ENCODE measurements around the gene SPAG9.

SPAG9 gene

GRCh38 chr17:51035431-51035830, 85.2 kb downstream of the SPAG9 start:
- no peak for DNase-seq

DNA sequence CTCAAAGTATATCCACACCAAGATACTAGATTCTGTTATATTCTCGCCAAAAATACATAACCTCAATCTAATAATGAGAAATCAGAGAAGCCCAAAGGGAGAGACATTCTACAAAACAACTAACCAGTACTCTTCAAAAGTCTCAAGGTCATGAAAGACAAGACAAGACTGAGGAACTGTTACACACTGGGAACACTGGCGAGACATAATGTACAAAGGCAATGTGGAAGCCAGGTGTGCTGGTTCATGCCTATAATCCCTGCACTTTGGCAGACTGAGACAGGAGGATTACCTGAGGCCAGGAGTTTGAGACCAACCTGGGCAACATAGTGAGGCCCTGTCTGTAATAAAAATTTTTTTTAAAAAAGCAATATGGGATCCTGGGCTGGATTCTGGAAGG, 85.9 kb downstream of the SPAG9 start:
- DNase-seq = no peak

DNA sequence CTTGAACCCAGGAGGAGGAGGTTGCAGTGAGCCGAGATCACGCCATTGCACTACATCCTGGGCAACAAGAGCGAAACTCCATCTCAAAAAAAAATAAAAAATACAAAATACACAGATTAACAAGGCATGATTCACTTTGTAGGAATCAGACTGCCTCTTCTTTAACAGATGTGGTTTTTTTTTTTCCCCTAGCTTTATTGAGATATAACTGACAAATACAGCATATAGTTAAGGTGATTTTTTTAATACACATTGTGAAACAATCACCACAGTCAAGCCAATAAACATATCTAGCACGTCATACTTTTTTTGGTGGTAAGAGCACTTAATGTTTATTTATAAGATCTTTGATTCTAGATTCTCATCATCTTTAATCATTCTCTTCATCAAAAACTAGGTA, 87.8 kb downstream of the SPAG9 start:
- no peak for DNase-seq

- DNase-seq = no peak
These were observed 90.9 kb downstream of the SPAG9 start for GRCh38 chr17:51029568-51030463.

DNA sequence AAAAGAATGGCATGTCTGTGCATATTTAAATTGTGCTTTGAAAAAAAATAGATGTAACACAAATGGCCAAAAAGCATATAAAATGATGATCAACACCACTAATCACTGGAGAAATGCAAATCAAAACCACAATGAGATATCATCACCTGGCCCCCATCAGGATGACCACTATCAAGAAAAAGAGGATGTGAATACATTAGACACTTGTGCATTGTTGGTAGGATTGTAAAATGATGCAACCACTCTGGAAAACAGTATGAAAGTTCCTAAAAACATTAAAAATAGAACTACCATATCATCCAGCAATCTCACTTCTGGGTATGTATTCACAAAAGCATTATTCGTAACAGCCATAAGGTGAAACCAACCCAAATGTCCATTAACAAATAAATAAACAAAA, 91.5 kb downstream of the SPAG9 start:
- DNase-seq = no peak

DNA sequence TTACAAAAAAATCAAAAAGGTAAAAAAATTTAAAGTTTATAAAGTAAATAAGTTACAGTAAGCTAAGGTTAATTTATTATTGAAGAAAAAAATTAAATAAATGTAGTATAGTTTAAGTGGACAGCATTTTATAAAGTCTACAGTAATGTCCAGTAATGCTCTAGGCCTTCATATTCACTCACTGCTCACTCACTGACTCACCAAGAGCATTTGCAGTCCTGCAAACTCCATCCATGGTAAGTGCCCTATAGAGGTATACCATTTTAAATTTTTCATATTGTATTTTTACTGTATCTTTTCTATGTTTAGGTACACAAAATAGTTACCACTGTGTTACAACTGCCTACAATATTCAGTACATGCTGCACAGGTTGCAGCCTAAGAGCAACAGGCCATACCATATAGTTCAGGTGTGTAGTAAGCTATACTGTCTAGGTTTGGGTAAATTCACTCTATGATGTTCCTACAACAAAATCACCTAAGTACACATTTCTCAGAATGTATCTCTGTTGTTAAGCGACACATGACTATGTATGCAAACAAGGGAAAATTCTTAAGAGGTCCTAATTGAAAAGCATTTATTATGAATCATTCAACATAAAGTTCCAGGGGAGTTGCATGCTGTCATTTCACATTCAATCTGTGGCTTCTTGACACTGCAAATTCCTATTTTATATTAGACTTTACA, 92.3 kb downstream of the SPAG9 start:
- DNase-seq = no peak

- no peak for DNase-seq
These were observed 102.1 kb downstream of the SPAG9 start for GRCh38 chr17:51018541-51018940.

DNA sequence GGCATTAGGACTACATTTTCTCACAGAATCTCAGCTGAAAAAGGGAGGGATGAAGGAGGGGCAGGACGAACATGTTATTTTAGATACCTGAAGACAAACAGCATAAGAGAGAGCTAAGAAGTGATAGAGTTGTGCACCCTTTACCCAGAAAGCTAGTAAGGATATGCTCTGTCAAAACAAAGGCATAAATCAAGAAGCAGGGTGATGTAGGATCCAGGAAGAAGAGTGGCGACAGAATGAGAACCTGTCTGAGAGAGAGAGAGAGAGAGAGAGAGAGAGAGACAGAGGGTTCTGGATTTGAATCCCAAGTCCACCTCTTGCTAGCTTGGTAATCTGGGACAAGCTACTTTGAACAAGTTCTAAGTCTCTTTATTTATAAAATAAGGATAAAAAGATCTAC, 103.4 kb downstream of the SPAG9 start:
- no peak for DNase-seq

DNA sequence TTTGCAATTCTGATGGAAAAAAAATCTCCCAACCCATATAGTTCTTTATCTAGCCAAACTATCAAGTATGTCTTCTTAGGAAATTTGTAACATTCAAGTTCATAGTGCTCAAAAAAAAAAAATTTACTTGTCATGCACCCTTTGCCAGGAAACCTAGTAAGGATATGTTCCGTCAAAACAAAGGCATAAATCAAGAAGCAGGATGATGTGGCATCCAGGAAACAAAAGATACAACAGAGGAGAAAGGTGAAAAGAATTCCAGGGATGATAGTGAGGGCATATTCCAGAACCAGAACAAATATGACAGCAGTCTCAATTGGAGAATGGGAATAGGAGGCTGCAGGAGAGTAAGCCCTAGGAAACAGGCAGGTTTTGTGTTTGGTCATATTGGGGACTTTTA, 104.6 kb downstream of the SPAG9 start:
- no peak for DNase-seq

DNA sequence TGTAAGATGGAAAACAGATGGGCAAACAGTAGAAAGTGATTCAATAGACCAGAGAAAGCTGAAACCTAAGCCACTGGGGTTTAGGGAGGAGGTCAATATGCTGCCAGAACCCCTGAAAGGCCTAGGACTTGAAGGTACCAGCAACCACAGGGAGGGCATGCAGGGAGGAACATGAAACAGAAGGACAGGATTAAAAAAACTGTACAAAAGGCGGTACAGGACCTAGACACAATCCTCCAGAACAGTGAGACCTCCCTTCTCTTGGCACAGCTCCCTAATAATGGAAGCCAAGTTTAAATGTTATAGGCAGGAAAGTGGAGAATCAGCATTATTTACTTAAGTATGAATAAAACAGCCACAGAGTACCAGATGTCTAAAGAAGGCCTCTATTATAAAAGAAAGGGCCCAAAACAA, 105.5 kb downstream of the SPAG9 start:
- DNase-seq = no peak

GRCh38 chr17:51014129-51014528, 106.5 kb downstream of the SPAG9 start:
- DNase-seq = no peak

- DNase-seq = no peak
These were observed 107.3 kb downstream of the SPAG9 start for GRCh38 chr17:51013322-51013721.

DNA sequence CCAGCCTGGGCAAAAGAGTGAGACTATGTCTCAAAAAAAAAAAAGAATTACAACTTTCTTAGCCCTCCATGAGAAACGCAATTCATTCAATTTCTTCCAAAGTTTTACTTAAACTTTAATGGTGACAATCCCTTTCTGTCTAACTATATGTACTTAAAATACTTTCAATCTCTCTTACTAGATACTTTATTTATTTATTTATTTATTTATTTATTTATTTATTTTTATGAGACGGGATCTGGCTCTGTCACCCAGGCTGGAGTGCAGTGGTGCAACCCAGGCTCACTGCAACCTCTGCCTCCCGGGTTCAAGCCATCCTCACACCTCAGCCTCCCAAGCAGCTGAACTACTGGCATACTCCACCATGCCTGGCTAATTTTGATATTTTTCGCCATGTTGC, 108.1 kb downstream of the SPAG9 start:
- no peak for DNase-seq

GRCh38 chr17:51010173-51010675, 110.4 kb downstream of the SPAG9 start:
- no peak for DNase-seq

DNA sequence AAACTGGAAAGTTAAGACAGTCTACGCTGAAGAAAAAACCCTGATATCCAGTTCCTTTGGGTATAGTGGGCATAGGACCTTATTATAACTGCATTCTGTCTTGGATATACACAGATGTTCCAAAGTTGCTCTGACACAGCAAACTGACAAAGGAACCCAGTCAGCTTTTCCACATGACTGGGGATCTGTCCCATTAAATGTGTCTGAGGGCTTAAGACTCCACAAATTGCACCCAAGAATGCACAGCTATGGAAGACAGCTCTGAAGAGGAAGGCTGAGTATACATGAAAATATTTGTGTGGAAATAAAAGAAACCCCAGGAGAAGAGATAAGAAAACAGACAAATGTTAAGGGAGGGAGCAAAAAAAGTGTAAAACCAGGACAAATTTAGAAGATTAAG, 114.1 kb downstream of the SPAG9 start:
- DNase-seq = no peak

GRCh38 chr17:51005768-51006167, 114.9 kb downstream of the SPAG9 start:
- no peak for DNase-seq

DNA sequence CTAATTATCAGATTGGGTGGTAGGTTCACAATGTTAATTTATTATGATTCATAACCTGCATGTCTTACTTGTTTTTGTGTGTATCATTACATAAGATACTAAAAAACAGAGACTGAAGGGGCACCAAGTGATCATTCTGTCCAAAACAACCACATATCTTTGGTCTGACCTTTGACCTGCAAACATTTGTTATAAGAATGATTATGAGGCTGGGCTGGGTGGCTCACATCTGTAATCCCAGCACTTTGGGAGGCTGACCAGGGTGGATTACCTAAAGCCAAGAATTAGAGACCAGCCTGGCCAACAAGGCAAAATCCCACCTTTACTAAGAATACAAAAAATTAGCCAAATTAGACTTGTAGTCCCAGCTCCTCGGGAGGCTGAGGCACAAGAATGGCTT, 116.4 kb downstream of the SPAG9 start:
- DNase-seq = no peak

DNA sequence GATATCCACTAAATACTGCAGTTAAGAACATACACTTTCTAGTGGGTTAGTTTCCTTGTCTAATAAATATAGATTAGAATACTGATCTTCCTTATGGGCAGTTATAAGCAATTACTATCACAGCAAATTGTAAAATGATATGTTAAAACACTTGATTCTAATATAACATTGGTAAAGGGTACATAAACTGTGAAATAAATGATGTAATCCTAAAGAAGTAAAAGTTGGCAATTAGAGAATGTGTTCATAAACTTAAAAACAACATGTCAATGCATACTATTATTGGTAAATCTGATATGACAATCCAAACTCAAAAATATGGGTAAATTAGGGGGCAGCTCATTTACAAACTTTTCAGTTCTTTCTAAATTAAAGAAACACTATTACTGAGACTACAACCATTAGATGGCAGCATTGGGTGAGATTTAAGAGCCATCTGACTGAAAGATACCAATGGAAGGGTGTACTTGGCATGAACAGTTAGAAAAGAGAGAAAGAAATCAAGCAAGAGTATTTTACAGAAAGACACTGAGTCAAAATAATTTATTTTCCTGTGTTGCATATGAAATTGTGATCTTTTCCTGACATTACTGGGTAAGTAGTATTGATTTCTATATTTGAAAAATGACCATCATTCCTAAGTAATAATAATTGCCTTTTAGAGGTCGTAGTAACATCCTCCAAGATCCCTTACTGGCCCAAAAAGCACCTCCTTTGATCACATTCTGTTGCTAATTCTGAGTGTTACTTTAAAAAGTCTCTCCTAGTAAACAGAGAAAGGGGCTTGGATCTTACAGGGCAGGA, 119.6 kb downstream of the SPAG9 start:
- peak; percentile 19 for DNase-seq

- no peak for DNase-seq
These were observed 125.0 kb downstream of the SPAG9 start for GRCh38 chr17:50995668-50996067.

GRCh38 chr17:50993544-50993943, 127.1 kb downstream of the SPAG9 start:
- no peak for DNase-seq

GRCh38 chr17:50989149-50989548, 131.5 kb downstream of the SPAG9 start:
- DNase-seq = no peak

GRCh38 chr17:50988427-50988826, 132.2 kb downstream of the SPAG9 start:
- DNase-seq = no peak

GRCh38 chr17:50986989-50987660, 133.5 kb downstream of the SPAG9 start:
- DNase-seq = no peak
